Activated T-helper 2 cell treated with anti-CD3 and anti-CD28 coated beads, Interferon-gamma antibody, Interleukin-2, Interleukin-4, amounts not matched to agents 10 μg/mL and 5 μg/mL and 100 μg/mL, durations not matched to agents 14 hours and 24 hours and 36 hours (primary cell): Measurements from ENCODE around the gene BMP5. TPM values are rescaled to one million over a fixed set of nuclear protein-coding genes. Genes with fewer than 3 reads are reported as not detected.

Experiments used
- DNase-seq: peaks from one replicate; pipeline ENCODE4 v3.0.0; 2021; ENCODE audit warnings: low spot score
- H3K27ac Mint-ChIP-seq: one replicate; pipeline ENCODE4 v1.8.0; 2021; ENCODE audit warnings: mixed read lengths
- H3K27me3 Mint-ChIP-seq: one replicate; pipeline ENCODE4 v1.8.0; 2021; ENCODE audit warnings: low read depth, mixed read lengths
- H3K36me3 Mint-ChIP-seq: one replicate; pipeline ENCODE4 v1.8.0; 2021; ENCODE audit warnings: low read depth, mixed read lengths
- H3K4me1 Mint-ChIP-seq: one replicate; pipeline ENCODE4 v1.8.0; 2021; ENCODE audit warnings: low read depth, mixed read lengths
- H3K4me3 Mint-ChIP-seq: one replicate; pipeline ENCODE4 v1.8.0; 2021; ENCODE audit warnings: low read depth, mild to moderate bottlenecking, moderate library complexity, mixed read lengths
- H3K9me3 Mint-ChIP-seq: one replicate; pipeline ENCODE4 v1.8.0; 2021; ENCODE audit warnings: mixed read lengths
- intact Hi-C: fragments of 100-400 bp; cut with micrococcal nuclease; formaldehyde crosslinking; loops from one replicate; pipeline ENCODE4 v1.15.1; 2023
- total RNA-seq: library from RNA; stranded (reverse); gene quantifications from 2 replicates; pipeline ENCODE4 v1.2.3, GENCODE V29; 2022

Gene BMP5
- total RNA-seq, 1 donor from 2014 or later, result not detected

- Mint-ChIP-seq H3K27ac (no peak overlapping the region), H3K36me3 (no peaks in the 10 kb centered on the region), H3K27me3 (no peaks in the 10 kb centered on the region), H3K4me1 (no peaks in the 10 kb centered on the region), H3K4me3 (no peak overlapping the region), H3K9me3 (peaks cover 17% of the 10 kb centered on the region)
- no peak for DNase-seq
- intact Hi-C loops, result no loop called here
Observed at GRCh38 chr6:55708711-55709110, 166.7 kb downstream of the BMP5 start.

GRCh38 chr6:55705451-55706440, 169.6 kb downstream of the BMP5 start:
- no peaks in the 10 kb centered on the region for H3K36me3 Mint-ChIP-seq
- H3K4me1 Mint-ChIP-seq, result no peaks in the 10 kb centered on the region
- H3K4me3 Mint-ChIP-seq, result no peak overlapping the region
- intact Hi-C loops, result no loop called here
- no peaks in the 10 kb centered on the region for H3K27me3 Mint-ChIP-seq
- DNase-seq, result no peak
- peaks cover 20% of the 10 kb centered on the region for H3K9me3 Mint-ChIP-seq
- no peak overlapping the region for H3K27ac Mint-ChIP-seq

- no peak overlapping the region for H3K27ac Mint-ChIP-seq
- no peak overlapping the region for H3K4me3 Mint-ChIP-seq
- DNase-seq, result no peak
- peaks cover 20% of the 10 kb centered on the region for H3K9me3 Mint-ChIP-seq
- intact Hi-C loops, result no loop called here
- no peaks in the 10 kb centered on the region for H3K27me3 Mint-ChIP-seq
- H3K36me3 Mint-ChIP-seq, result no peaks in the 10 kb centered on the region
- no peaks in the 10 kb centered on the region for H3K4me1 Mint-ChIP-seq
Observed at GRCh38 chr6:55704421-55704820, 171.0 kb downstream of the BMP5 start.
